WTC11 (cell line): ENCODE results near the gene PHIP. TPM values are rescaled to one million over a fixed set of nuclear protein-coding genes. Genes with fewer than 3 reads are reported as not detected.

Experiments
- ATAC-seq: fragments of 200-7000 bp; cut with Tn5 transposase; 2 replicates; pipeline ENCODE4 v1.10.0; 2021; ENCODE audit warnings: mild to moderate bottlenecking, moderate library complexity
- CTCF ChIA-PET: fragments of 300-600 bp; sonication (Branson Sonifier 250); formaldehyde crosslinking; loops from one replicate; lab custom pipeline; 2021; ENCODE audit warnings: antibody characterized with exemption; lab: Charles Lee
- POLR2A ChIA-PET: fragments of 350-600 bp; sonication (Branson Sonifier 250); formaldehyde crosslinking; loops from one replicate; lab custom pipeline; 2021; ENCODE audit warnings: antibody characterized with exemption; lab: Charles Lee
- DNase-seq: peaks from one replicate; pipeline ENCODE4 v3.0.0; 2021; ENCODE audit warnings: low spot score
- H3K27ac Mint-ChIP-seq: 2 replicates; pipeline ENCODE4 v1.8.0; 2021; ENCODE audit warnings: mixed read lengths
- H3K27me3 Mint-ChIP-seq: 2 replicates; pipeline ENCODE4 v1.8.0; 2021; ENCODE audit warnings: low read depth, mild to moderate bottlenecking, moderate library complexity, mixed read lengths
- H3K36me3 Mint-ChIP-seq: 2 replicates; pipeline ENCODE4 v1.8.0; 2021; ENCODE audit warnings: mixed read lengths
- H3K4me1 Mint-ChIP-seq: 2 replicates; pipeline ENCODE4 v1.8.0; 2022; ENCODE audit warnings: mixed read lengths
- H3K4me3 Mint-ChIP-seq: 2 replicates; pipeline ENCODE4 v1.8.0; 2021; ENCODE audit warnings: mild to moderate bottlenecking, moderate library complexity, mixed read lengths
- H3K9me3 Mint-ChIP-seq: 2 replicates; pipeline ENCODE4 v1.8.0; 2021; ENCODE audit warnings: mixed read lengths
- ATF1 ChIP-seq: sonication (generic); formaldehyde crosslinking; IDR thresholded peaks from 2 replicates; pipeline ENCODE4 v1.8.1; 2023; ENCODE audit warnings: mild to moderate bottlenecking, moderate library complexity, missing genetic modification reagents
- ATF6 ChIP-seq: sonication (generic); formaldehyde crosslinking; IDR thresholded peaks from 2 replicates; pipeline ENCODE4 v1.8.1; 2023; ENCODE audit warnings: mild to moderate bottlenecking, missing genetic modification reagents
- CTCF ChIP-seq: fragments of 200-600 bp; IDR thresholded peaks from 2 replicates; pipeline ENCODE4 v1.8.0; 2022; ENCODE audit warnings: antibody characterized with exemption
- E2F4 ChIP-seq: sonication (generic); formaldehyde crosslinking; IDR thresholded peaks from 2 replicates; pipeline ENCODE4 v1.8.1; 2022; ENCODE audit warnings: low read depth, mild to moderate bottlenecking, moderate library complexity, missing genetic modification reagents, borderline replicate concordance
- FOXK1 ChIP-seq: sonication (generic); formaldehyde crosslinking; IDR thresholded peaks from 2 replicates; pipeline ENCODE4 v1.8.0; 2022; ENCODE audit warnings: mild to moderate bottlenecking, moderate library complexity, missing genetic modification reagents
- GRHL2 ChIP-seq: fragments of 250-450 bp; sonication (Bioruptor Pico); IDR thresholded peaks from 2 replicates; pipeline ENCODE4 v1.8.0; 2022; ENCODE audit warnings: mild to moderate bottlenecking, moderate library complexity; ENCODE audit not compliant: insufficient replicate concordance, severe bottlenecking
- IRF2 ChIP-seq: sonication (generic); formaldehyde crosslinking; IDR thresholded peaks from 2 replicates; pipeline ENCODE4 v1.8.0; 2022; ENCODE audit warnings: low read depth, missing genetic modification reagents, borderline replicate concordance
- NFE2L1 ChIP-seq: sonication (generic); formaldehyde crosslinking; IDR thresholded peaks from 2 replicates; pipeline ENCODE4 v1.8.1; 2023; ENCODE audit warnings: missing genetic modification reagents
- NFYB ChIP-seq: sonication (generic); formaldehyde crosslinking; conservative IDR thresholded peaks from 2 replicates; pipeline ENCODE4 v1.8.0; 2022; ENCODE audit warnings: low read depth, missing genetic modification reagents
- PREB ChIP-seq: sonication (generic); formaldehyde crosslinking; IDR thresholded peaks from 2 replicates; pipeline ENCODE4 v1.8.1; 2022; ENCODE audit warnings: mild to moderate bottlenecking, missing genetic modification reagents, moderate library complexity, borderline replicate concordance
- PRRX2 ChIP-seq: fragments of 250-450 bp; sonication (Bioruptor Pico); IDR thresholded peaks from 2 replicates; pipeline ENCODE4 v1.8.0; 2021; ENCODE audit warnings: mild to moderate bottlenecking
- ZMAT4 ChIP-seq: fragments of 250-450 bp; sonication (Bioruptor Pico); IDR thresholded peaks from 2 replicates; pipeline ENCODE4 v1.9.0; 2021; ENCODE audit warnings: mild to moderate bottlenecking
- ZNF121 ChIP-seq: sonication (generic); formaldehyde crosslinking; IDR thresholded peaks from 2 replicates; pipeline ENCODE4 v1.8.0; 2023; ENCODE audit warnings: missing genetic modification reagents
- ZNF423 ChIP-seq: fragments of 250-450 bp; sonication (Bioruptor Pico); IDR thresholded peaks from 2 replicates; pipeline ENCODE4 v2.1.2; 2022; ENCODE audit warnings: mild to moderate bottlenecking, moderate library complexity
- ZSCAN18 ChIP-seq: fragments of 250-450 bp; sonication (Bioruptor Pico); IDR thresholded peaks from 2 replicates; pipeline ENCODE4 v2.1.2; 2022; ENCODE audit warnings: mild to moderate bottlenecking, moderate library complexity
- total RNA-seq: library from RNA; stranded (reverse); gene quantifications from 3 replicates; pipeline ENCODE4 v1.2.3, GENCODE V29; 2021
- TF ChIP-seq, protein P1 (sequence below): sonication (generic); formaldehyde crosslinking; IDR thresholded peaks from 2 replicates; pipeline ENCODE4 v1.8.0; 2022; ENCODE audit warnings: missing genetic modification reagents

Gene PHIP
- total RNA-seq, 1 experiment from 2014 or later = 45.6 TPM

GRCh38 chr6:79048611-79049010 is 29.4 kb downstream of the PHIP start:
- CTCF ChIA-PET = interaction anchor here (0.7 to 1.3 kb wide), 14 partner anchors 9 to 202 kb away, joined by 3 to 8 read pairs (median 4); no protein-coding TSS in a partner anchor
- H3K9me3 Mint-ChIP-seq = no peaks in the 10 kb centered on the region
- H3K36me3 Mint-ChIP-seq = peaks cover 22% of the 10 kb centered on the region
- peak; percentile 81 for ATAC-seq
- 0 out of 2 replicates have a peak, but pooled peaks have one; percentile 26 for TF ChIP-seq CTCF
- no peak for TF ChIP-seq ZNF423 (CRISPR knock-in tag)
- TF ChIP-seq, protein P1, sequence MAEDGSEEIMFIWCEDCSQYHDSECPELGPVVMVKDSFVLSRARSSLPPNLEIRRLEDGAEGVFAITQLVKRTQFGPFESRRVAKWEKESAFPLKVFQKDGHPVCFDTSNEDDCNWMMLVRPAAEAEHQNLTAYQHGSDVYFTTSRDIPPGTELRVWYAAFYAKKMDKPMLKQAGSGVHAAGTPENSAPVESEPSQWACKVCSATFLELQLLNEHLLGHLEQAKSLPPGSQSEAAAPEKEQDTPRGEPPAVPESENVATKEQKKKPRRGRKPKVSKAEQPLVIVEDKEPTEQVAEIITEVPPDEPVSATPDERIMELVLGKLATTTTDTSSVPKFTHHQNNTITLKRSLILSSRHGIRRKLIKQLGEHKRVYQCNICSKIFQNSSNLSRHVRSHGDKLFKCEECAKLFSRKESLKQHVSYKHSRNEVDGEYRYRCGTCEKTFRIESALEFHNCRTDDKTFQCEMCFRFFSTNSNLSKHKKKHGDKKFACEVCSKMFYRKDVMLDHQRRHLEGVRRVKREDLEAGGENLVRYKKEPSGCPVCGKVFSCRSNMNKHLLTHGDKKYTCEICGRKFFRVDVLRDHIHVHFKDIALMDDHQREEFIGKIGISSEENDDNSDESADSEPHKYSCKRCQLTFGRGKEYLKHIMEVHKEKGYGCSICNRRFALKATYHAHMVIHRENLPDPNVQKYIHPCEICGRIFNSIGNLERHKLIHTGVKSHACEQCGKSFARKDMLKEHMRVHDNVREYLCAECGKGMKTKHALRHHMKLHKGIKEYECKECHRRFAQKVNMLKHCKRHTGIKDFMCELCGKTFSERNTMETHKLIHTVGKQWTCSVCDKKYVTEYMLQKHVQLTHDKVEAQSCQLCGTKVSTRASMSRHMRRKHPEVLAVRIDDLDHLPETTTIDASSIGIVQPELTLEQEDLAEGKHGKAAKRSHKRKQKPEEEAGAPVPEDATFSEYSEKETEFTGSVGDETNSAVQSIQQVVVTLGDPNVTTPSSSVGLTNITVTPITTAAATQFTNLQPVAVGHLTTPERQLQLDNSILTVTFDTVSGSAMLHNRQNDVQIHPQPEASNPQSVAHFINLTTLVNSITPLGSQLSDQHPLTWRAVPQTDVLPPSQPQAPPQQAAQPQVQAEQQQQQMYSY = 0 out of 2 replicates have a peak, but pooled peaks have one; percentile 15
- POLR2A ChIA-PET = no interaction called here
- H3K4me3 Mint-ChIP-seq = no peak overlapping the region
- H3K27ac Mint-ChIP-seq = peak overlapping the region; percentile 65
- H3K27me3 Mint-ChIP-seq = no peaks in the 10 kb centered on the region
- peak; percentile 26 for DNase-seq
- H3K4me1 Mint-ChIP-seq = peaks cover 34% of the 10 kb centered on the region

GRCh38 chr6:79047072-79047471 is 31.0 kb downstream of the PHIP start:
- DNase-seq = no peak
- Mint-ChIP-seq H3K27ac (peak overlapping the region; percentile 82; the same call in 1 of the 2 replicates), H3K4me1 (peaks cover 34% of the 10 kb centered on the region), H3K9me3 (no peaks in the 10 kb centered on the region), H3K4me3 (peak overlapping the region; percentile 24; the same call in 1 of the 2 replicates), H3K27me3 (no peaks in the 10 kb centered on the region)
- ChIA-PET CTCF (no interaction called here), POLR2A (no interaction called here)
- no peak for ATAC-seq
- no peak for TF ChIP-seq NFE2L1 (CRISPR knock-in tag)
- TF ChIP-seq IRF2 = no peak
- no peak for TF ChIP-seq PRRX2 (CRISPR knock-in tag)
- TF ChIP-seq PREB = no peak
- no peak for TF ChIP-seq ATF6
- no peak for TF ChIP-seq ZSCAN18 (CRISPR knock-in tag)
- no peak for TF ChIP-seq E2F4 (CRISPR knock-in tag)
- no peak for TF ChIP-seq ATF1
- TF ChIP-seq CTCF = no peak
- no peak for TF ChIP-seq ZMAT4
- TF ChIP-seq FOXK1 = no peak
- no peak for TF ChIP-seq GRHL2 (CRISPR knock-in tag)
- no peak for TF ChIP-seq ZNF121 (CRISPR knock-in tag)
- no peak for TF ChIP-seq NFYB (CRISPR knock-in tag)
- TF ChIP-seq, all 79 proteins: peak for 0
- peaks cover 16% of the 10 kb centered on the region for H3K36me3 Mint-ChIP-seq
